ENCODE measurements around the gene MRPL36.

The MRPL36 gene

DNA sequence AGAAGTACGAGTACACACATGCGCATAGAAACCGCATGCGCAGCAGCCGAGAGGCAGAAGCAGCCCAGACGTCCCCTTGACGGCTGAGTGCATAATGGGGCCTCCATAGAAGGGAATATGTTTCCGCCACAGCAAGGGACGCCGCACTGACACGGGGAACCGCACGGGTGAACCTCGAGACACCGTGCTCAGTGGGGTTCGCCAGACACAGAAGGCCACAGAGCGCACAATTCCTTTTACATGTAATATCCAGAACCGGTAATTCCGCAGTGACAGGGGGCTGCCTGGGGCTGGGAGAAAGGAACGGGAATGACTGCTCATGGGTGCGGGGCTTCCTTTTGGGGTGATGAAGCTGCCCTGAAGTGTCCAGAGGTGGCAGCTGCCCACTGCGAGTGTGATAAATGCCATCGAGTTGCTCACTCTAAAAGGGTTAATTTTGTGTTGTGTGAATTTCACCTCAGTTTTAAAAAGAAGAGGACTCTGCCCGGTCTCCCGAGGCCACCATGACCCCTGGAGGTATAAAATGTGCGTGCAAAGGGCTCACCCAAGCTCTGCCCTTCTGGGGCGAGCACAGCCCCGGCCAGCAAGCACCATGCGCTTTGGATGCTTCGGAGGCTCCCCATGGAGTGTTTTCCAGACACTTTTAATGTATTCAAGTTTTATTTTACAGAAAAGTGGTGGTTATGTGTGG lies 29.7 kb downstream of the MRPL36 start:
- Histone ChIP-seq H3K27ac (no peak overlapping the region), H3K9me3 (ENCODE audit: low read depth, low read length) (no peaks in the 10 kb centered on the region), H3K36me3 (ENCODE audit: insufficient read depth, low read length) (no peaks in the 10 kb centered on the region), H3K4me3 (no peak overlapping the region), H3K9ac (ENCODE audit: insufficient read length) (no peak overlapping the region)
- TF ChIP-seq EZH2 (IDR thresholded peaks at IDR 0.05) (no peak), FOXP2 (optimal IDR thresholded peaks at IDR 0.05; ENCODE audit: control extremely low read depth, extremely low read length, insufficient read depth) (no peak), POLR2AphosphoS5 (IDR thresholded peaks at IDR 0.05; ENCODE audit: borderline replicate concordance, low read depth, low read length) (no peak)
- DNase-seq (ENCODE audit: low read depth, low spot score) = no peak

DNA sequence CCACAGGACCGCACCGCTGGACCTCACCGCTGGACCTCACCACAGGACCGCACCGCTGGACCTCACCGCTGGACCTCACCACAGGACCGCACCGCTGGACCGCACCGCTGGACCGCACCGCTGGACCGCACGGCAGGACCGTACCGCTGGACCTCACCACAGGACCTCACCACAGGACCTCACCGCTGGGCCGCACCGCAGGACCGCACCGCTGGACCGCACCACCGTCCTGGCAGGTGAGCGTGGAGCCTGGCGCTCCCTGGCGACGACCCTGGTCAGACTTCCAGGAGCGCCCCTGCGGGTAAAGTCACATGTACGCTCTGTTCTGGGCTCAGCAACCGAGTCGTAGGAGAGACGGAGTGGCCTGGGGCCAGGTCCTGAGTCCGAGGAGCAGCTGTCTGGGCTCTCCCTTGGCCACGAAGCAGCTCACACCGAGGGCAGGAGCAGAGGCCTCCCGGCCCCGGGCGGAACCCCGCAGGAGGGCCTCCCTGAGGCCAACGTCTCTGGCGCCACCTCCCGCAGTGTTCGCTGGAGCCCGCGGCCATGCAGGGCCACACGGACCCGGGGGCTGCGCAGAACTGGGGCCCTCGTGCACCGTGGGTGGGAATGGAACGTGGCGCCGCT lies 30.5 kb downstream of the MRPL36 start:
- Histone ChIP-seq H3K36me3 (ENCODE audit: insufficient read depth, low read length) (no peaks in the 10 kb centered on the region), H3K9me3 (ENCODE audit: low read depth, low read length) (no peaks in the 10 kb centered on the region)
- DNase-seq (ENCODE audit: low read depth, low spot score) = no peak

DNA sequence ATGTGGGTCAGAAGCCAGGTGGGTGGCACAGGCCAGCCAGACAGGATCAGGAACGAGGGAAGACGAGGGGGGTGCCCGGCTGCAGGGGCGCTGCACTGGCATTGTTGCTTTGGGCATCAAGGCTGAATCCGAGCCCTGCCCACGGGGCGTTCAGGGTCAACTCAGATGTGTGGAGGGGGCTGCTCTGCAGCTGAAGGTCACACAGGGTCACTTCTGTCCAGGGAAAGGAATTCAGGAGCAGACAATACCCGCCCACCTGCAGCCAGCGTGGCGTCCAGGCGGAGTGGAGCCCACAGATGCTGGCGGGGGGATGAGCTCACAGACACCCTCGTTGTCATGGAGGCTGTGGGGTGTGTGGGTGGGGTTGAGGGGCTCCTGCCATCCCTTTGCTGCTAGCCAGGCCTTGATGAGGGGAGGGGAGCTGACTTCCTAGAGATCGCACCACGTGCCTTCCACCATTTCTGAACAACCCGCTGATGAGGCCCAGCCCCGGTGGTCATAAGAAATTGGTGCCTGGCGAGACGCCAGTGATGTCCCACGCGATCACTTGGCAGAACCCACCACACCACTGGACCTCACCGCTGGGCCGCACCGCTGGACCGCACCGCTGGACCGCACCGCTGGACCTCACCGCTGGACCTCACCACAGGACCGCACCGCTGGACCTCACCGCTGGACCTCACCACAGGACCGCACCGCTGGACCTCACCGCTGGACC lies 31.2 kb downstream of the MRPL36 start:
- DNase-seq (ENCODE audit: low read depth, low spot score) = no peak
- no peaks in the 10 kb centered on the region for H3K9me3 ChIP-seq (ENCODE audit: low read depth, low read length)
- H3K9ac ChIP-seq (ENCODE audit: insufficient read length) = no peak overlapping the region
- H3K4me3 ChIP-seq = no peak overlapping the region
- H3K36me3 ChIP-seq (ENCODE audit: insufficient read depth, low read length) = no peaks in the 10 kb centered on the region
- H3K27ac ChIP-seq = no peak overlapping the region
- no peak for TF ChIP-seq POLR2AphosphoS5 (IDR thresholded peaks at IDR 0.05; ENCODE audit: borderline replicate concordance, low read depth, low read length)
- no peak for TF ChIP-seq FOXP2 (optimal IDR thresholded peaks at IDR 0.05; ENCODE audit: control extremely low read depth, extremely low read length, insufficient read depth)
- TF ChIP-seq EZH2 (IDR thresholded peaks at IDR 0.05) = no peak

More for the DNA sequence above, 30.5 kb downstream of the MRPL36 start:
- Histone ChIP-seq H3K4me3 (no peak overlapping the region), H3K9ac (ENCODE audit: insufficient read length) (no peak overlapping the region), H3K27ac (no peak overlapping the region)
- TF ChIP-seq FOXP2 (optimal IDR thresholded peaks at IDR 0.05; ENCODE audit: control extremely low read depth, extremely low read length, insufficient read depth) = no peak
- no peak for TF ChIP-seq POLR2AphosphoS5 (IDR thresholded peaks at IDR 0.05; ENCODE audit: borderline replicate concordance, low read depth, low read length)
- TF ChIP-seq EZH2 (IDR thresholded peaks at IDR 0.05) = no peak

DNA sequence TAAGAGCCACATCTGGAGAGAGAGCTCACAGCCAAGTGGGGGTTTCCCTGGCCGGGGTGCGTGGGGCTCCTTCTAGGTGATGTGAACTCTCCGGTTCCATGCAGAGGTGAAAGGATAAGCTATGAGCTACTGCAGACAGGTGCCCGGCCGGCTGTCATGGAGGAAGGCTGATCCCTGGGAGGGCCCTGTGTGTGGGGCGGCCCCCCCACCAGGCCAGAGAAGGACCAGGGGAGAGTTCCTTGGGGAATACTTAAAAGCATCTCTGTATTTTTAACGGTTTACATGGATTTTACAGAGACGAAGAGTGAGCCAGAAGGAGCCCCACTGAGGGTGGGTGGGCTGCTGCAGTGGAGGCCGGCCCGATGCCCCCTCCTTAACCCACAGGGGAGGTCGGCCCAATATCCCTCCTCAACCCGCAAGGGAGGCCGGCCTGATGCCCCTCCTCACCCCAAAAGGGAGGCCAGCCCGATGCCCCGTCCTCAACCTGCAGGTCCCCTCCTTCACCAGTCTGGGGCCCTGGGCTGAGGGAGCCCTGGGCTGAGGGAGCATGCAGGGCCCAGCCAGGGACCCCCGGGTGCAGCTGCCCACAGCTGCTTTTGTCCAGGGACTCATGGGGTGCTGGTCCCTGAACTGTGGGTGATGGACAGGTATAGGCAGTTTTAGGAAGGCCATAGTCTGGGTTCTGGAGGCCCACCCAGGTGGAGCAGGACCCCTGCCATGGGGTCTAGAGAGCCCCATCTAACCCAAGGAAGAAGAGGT lies 31.9 kb downstream of the MRPL36 start:
- Histone ChIP-seq H3K36me3 (ENCODE audit: insufficient read depth, low read length) (no peaks in the 10 kb centered on the region), H3K27ac (no peak overlapping the region), H3K9me3 (ENCODE audit: low read depth, low read length) (no peaks in the 10 kb centered on the region), H3K4me3 (no peak overlapping the region), H3K9ac (ENCODE audit: insufficient read length) (no peak overlapping the region)
- DNase-seq (ENCODE audit: low read depth, low spot score) = no peak
- TF ChIP-seq FOXP2 (optimal IDR thresholded peaks at IDR 0.05; ENCODE audit: control extremely low read depth, extremely low read length, insufficient read depth) (no peak), POLR2AphosphoS5 (IDR thresholded peaks at IDR 0.05; ENCODE audit: borderline replicate concordance, low read depth, low read length) (no peak), EZH2 (IDR thresholded peaks at IDR 0.05) (no peak)

DNA sequence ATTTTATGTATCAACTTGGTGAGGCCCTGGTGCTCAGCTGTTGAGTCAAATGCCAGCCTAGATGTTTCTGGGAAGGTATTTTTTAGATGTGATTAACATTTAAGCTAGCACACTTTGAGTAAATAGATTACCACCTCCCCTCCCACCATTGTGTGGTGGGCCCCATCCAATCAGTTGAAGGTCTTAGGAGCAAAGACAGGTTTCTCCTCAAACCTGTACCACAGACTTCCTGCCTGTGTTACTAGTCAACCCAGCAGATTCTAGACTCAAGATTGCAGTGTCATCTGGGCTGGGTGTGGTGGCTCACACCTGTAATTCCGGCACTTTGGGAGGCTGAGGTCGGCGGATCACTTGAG lies 33.8 kb downstream of the MRPL36 start:
- no peak overlapping the region for H3K4me3 ChIP-seq

DNA sequence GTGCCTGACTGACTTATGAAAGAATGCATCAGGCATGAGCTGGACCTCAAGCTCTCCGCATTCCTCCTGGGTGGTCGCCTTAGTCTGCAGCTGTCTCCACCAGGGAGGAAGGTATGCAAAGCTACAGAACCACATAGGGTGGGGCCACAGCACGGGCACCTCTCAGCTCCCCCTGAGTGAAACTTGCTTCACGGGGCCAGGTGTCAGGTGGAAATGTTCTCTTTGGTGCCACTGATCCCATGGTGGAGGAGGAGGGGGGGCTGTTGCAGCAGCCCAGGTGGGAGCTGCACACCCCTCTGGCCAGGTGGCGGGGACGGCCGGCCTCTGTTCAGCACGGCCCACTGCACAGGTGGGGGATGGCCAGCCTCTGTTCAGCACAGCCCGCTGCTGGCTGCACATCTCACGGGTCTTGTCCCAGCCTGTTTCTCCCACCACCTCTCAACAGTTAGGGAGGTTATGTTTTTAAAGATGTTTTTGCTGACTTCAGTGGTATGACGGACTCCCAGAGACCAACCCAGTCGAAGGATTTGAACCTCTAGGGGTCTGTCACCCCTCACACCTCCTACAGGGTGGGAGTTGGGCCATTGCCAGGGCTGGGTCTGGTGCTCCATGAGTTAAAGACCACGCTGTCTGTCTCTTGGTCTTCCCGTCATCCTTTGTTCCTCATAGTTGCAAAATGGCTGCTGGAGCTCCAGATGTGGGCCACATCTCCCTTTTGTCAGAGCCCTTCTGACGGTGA lies 34.3 kb downstream of the MRPL36 start:
- no peak for TF ChIP-seq POLR2AphosphoS5 (IDR thresholded peaks at IDR 0.05; ENCODE audit: borderline replicate concordance, low read depth, low read length)
- TF ChIP-seq FOXP2 (optimal IDR thresholded peaks at IDR 0.05; ENCODE audit: control extremely low read depth, extremely low read length, insufficient read depth) = no peak
- TF ChIP-seq EZH2 (IDR thresholded peaks at IDR 0.05) = no peak
- no peak overlapping the region for H3K9ac ChIP-seq (ENCODE audit: insufficient read length)
- H3K36me3 ChIP-seq (ENCODE audit: insufficient read depth, low read length) = no peaks in the 10 kb centered on the region
- DNase-seq (ENCODE audit: low read depth, low spot score) = no peak
- no peaks in the 10 kb centered on the region for H3K9me3 ChIP-seq (ENCODE audit: low read depth, low read length)
- H3K4me3 ChIP-seq = no peak overlapping the region
- H3K27ac ChIP-seq = no peak overlapping the region

More for the DNA sequence above, 33.8 kb downstream of the MRPL36 start:
- Histone ChIP-seq H3K9me3 (ENCODE audit: low read depth, low read length) (no peaks in the 10 kb centered on the region), H3K27ac (no peak overlapping the region), H3K36me3 (ENCODE audit: insufficient read depth, low read length) (no peaks in the 10 kb centered on the region), H3K9ac (ENCODE audit: insufficient read length) (no peak overlapping the region)
- TF ChIP-seq POLR2AphosphoS5 (IDR thresholded peaks at IDR 0.05; ENCODE audit: borderline replicate concordance, low read depth, low read length) (no peak), EZH2 (IDR thresholded peaks at IDR 0.05) (no peak)
- DNase-seq (ENCODE audit: low read depth, low spot score) = no peak

DNA sequence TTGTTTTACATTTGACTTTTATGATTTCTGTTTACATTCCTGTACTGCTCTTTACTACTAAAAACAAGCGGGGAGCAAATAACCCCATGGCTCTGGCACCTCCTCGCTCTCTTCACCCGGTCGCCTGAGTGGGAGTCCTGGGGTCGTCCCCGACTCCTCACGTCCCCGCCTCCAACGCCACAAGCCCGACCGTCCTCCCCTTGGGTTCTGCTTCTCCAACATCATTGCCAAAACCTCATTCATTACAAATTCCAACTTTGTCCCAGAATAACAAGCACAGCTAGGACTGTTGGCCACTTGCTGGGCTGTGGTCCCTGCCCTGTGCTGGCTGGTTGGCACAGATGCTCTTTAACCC lies 35.1 kb downstream of the MRPL36 start:
- TF ChIP-seq POLR2AphosphoS5 (IDR thresholded peaks at IDR 0.05; ENCODE audit: borderline replicate concordance, low read depth, low read length) (no peak), FOXP2 (optimal IDR thresholded peaks at IDR 0.05; ENCODE audit: control extremely low read depth, extremely low read length, insufficient read depth) (no peak), EZH2 (IDR thresholded peaks at IDR 0.05) (no peak)
- H3K9me3 ChIP-seq (ENCODE audit: low read depth, low read length) = no peaks in the 10 kb centered on the region
- no peak overlapping the region for H3K4me3 ChIP-seq
- no peaks in the 10 kb centered on the region for H3K36me3 ChIP-seq (ENCODE audit: insufficient read depth, low read length)
- H3K9ac ChIP-seq (ENCODE audit: insufficient read length) = no peak overlapping the region
- H3K27ac ChIP-seq = no peak overlapping the region
- no peak for DNase-seq (ENCODE audit: low read depth, low spot score)

Data from SK-N-MC (cell line).